Iris pigment epithelial cell (primary cell): ENCODE results near the gene FEM1C.

Experiments used
- DNase-seq: peaks from one replicate; pipeline ENCODE4 v3.0.0-alpha.2; 2011; ENCODE audit warnings: low read depth

Gene FEM1C

DNA sequence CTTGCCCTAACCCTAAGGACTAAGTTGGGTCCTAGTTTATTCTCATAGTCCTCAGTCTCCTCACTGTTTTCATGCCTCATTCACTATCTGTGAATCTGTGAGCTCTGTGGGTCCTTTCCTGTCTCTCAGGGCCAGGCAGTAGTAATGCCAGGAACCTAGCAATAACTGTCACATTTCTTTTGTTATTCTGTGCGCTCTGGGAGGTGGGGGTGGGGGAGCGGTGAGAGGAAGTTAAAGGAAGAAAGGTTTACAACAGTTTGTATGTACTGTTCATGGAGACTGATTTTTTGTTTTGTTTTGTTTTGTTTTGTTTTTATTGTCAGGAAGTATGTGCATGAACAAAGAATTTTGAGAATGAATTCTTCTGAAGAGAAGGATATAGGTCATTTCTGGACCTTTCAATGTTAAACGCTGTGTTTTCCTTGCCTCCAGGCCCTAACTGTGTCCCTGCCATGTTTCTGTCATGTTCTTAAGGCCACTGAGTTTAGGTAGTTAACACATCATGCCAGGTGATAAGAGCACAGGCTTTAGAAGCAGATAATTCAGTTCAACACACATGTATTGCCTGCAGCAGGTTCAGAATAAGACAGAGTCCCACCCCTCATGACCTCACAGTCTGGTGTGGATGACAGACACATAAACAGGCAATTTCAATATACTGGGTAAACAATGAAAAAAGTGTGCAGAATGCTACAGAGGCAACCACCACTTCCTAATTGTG lies 13.3 kb upstream of the FEM1C start:
- peak; percentile 69 for DNase-seq

DNA sequence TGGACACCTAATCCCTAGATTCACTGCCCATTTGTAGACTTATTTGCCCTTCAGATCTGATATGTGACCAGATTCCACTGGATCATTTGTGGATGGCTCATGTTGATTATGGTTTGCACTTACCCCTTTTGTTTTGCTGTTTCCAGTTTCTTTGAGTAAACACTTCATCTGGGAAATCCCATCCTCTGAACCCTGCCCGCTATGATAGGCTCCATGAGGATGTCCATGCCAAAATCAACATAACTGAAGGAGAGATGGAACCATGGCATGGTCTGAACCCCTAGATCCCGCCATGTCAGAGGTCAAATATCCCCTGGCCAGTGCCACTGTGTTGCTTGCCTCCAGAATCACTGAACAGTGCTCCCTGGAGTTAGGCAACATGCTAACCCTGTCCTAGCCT lies 11.7 kb upstream of the FEM1C start:
- no peak for DNase-seq

GRCh38 chr5:115555084-115555633 lies 10.6 kb upstream of the FEM1C start:
- no peak for DNase-seq

DNA sequence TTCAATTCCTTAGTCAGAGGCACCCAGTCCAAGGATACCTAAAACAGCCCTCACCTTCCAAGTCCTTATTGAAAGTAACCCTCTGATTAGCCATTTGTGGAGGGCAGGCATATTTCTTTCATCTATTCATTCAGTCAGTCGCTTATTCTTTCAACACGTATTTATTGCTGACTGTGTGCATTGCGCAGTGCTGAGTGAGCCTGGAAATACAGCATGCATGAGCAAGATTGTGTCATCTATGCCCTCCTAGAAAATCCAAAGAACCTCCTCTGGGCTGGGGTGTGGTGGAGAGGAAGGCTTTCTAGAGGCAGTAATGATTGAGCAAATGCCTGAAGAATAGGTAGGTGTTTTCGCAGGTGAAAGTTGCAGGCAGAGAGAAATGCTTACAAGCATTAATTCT lies 8.5 kb upstream of the FEM1C start:
- DNase-seq = no peak

DNA sequence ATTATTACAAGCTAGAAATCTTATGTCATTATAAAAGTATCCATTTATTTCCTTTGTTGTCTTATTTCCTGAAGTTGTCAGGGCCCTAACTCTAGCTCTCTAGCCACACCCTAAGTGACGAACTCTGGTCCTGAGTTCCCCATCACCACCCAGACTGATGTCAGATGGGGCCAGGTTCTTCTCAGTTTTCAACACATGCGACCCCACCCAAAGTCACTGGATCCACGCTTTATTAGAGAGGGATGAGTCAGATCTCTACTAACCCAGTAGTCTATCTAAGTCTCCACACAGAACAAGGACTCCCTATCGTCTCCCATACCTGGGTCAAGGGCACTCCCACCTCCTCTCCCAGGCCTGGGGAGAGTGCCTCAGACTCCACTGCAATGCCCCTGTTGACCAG lies 6.8 kb upstream of the FEM1C start:
- DNase-seq = peak; percentile 43

DNA sequence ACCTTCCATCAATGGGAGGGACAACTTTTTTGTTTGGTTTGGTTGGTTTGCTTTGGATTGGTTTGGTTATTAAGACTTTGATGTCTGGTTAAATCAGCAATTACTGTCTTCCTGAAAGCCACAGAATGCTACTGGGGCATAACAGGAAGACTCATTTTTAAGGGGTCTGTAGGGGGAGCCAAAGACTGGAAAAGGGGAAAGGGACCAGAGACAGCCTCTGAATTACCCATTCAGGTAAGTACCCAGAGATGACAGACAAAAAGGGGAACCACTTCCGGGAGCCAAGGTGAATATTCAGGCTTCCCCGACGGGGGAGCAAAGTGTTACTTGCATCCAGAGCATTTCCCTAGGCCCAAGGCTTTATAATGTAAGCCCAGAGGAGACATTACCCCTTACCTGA lies 4.6 kb upstream of the FEM1C start:
- no peak for DNase-seq

DNA sequence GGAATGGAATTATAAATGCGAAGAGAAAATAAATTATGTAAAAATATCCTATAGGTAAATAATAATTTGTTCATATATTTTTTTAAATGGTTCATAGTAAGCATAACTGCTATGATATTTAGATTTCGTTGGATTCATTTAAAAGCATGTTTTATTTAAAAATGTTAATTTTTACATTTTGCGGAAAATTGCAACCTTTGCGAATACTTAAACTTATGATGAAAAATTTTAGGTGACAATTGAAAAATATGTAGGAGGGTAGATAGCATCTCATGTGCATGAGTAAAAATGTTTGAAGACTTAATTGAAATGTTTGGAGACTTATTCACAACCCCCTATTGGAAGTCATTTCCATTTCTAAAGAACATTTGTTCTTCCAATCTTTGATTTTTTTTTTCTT lies 4.1 kb upstream of the FEM1C start:
- DNase-seq = no peak

DNA sequence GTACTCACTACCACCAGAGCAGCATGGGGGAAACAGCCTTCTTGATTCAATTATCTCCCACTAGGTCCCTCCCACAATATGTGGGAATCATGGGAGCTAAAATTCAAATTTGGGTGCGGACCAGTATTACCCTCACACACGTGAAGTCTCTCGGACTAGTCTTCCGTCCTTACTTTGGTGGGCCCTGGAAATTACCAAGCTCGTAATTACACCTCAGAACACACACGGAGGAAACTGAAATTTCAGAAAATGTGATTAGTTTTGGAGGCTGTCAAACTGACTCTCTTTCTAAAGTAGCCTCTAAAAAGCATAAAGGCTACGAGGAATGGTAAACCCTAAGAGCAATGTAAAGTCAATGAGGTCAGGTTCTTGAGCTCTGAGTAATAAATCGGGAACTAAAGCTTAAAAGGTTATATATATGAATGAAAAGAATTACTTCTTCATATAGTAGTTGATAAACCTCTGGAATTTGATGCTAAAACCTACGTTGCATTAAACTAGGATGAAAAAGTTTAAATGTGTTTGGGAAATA lies 842 bp upstream of the FEM1C start:
- no peak for DNase-seq

GRCh38 chr5:115544043-115544435 lies 536 bp downstream of the FEM1C start:
- no peak for DNase-seq

- DNase-seq = peak; percentile 67
These were observed 1.1 kb downstream of the FEM1C start for GRCh38 chr5:115543365-115544042.

DNA sequence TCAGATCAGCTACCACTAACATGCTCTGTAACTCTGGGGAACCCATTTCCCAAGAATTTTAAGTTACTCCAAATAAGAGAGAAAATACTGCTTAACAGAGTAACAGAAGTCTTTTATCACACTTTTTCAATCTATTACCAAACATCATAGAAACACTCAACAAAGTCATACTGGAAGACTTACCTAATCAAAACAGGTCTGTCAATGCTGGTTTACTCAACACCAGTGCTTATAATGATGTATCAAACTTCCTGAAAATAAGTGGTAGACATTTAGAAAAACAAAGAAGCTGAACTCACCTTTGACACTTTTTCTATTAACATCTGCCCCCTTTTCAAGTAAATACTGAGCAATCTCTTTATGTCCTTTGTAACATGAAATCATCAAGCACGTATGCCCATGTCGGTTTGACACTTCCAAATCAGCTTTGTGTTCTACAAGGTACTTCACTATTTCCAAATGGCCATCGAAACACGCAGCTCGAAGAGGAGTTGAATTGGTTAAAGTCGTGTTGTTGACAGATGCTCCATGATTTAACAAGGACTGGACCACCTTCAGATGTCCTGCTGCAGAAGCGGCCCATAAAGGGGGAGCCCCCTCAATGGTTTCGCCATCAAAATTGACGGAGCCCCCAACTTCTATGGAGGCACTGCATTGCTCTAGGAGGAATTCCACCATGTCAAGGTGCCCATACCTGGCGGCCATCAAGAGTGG lies 1.8 kb downstream of the FEM1C start:
- DNase-seq = no peak

GRCh38 chr5:115542086-115542485 lies 2.5 kb downstream of the FEM1C start:
- no peak for DNase-seq

- DNase-seq = peak; percentile 35
These were observed 3.0 kb downstream of the FEM1C start for GRCh38 chr5:115541611-115542010.

GRCh38 chr5:115535479-115536035 lies 9.0 kb downstream of the FEM1C start:
- DNase-seq = no peak

- DNase-seq = peak; percentile 68
These were observed 12.1 kb downstream of the FEM1C start for GRCh38 chr5:115532517-115532916.

GRCh38 chr5:115531787-115532367 lies 12.7 kb downstream of the FEM1C start:
- no peak for DNase-seq

- DNase-seq = no peak
These were observed 13.2 kb downstream of the FEM1C start for GRCh38 chr5:115531380-115531779.

DNA sequence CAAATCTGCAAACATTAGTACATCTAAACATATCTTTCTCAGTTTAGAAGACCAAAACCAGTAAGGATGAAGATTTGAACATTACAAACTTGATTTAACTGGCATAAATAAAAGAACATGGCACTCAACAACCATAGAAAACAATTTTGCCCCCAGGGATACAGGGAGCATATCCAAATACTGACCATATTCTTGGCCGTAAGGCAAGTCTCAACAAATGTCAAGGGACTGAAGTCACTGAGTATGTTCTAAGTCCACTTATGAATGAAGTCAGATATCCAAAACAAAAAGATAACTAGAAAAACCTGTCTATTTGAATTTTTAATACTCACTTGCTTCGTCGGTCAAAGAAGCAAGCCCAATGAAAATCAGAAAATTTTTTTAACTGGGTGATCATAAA lies 14.1 kb downstream of the FEM1C start:
- no peak for DNase-seq

- no peak for DNase-seq
These were observed 18.0 kb downstream of the FEM1C start for GRCh38 chr5:115526604-115527003.

DNA sequence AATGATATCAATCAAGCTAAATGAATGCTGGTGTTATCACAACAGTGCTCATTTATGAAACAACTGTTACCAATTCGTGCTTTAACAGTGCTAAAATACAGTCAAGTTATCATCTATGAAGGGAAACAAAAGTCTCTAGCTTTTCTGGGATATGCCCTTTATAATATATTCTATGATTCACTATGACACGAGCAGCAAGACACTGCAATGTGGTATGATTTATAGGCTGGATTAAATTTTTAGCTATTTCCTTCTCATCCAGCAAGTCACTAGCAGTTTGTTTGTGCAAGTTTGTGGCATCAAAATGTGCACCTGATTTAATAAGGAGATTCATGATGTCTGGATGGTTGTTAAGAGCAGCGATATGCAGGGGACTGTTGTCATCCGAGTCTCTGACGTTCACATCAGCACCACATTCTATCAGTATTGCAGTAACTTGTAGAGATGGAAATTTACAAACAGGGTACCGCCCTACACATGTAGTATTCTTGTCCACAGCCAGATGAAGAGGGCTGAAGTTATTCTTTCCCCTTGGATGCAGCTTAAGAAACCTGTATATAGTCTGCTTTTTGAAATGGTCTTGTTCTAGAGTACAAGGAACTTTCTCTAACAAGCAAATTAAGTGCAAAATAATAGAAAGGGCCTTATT lies 20.3 kb downstream of the FEM1C start:
- DNase-seq = no peak

DNA sequence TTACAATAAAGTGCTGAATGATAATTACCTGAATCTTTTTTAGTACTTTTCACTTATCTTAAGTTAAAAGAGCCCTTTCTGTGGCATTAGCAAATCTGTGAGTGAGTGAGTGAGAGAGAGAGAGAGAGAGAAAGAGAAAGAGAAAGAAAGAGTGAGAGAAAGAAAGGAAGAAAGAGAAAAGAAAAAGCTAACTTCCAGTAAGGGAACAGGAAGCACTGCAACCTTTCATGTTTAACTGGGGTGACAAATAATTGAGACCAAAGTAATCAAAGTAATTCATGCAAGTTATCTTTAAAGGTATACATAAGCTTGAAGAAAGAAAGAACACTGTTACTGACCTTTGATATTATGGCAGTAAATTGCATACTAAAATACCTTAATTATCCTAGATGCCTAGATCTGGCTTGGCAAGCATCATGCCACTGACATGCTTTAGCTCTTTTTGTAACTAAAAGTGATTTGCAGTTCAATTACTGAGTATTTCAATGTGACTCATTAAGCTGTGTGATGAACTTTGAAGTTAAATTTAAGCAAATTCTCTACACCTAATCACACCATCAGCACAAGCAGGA lies 21.7 kb downstream of the FEM1C start:
- DNase-seq = no peak
